Psoas muscle (tissue), 8 donors: Measurements from ENCODE around the gene USP49. TPM values are rescaled to one million over a fixed set of nuclear protein-coding genes. Genes with fewer than 3 reads are reported as not detected.
"Not testable (repeated sequence)": the region's sequence is repeated elsewhere in the genome, so short reads cannot be mapped to it uniquely, and the experiment has no call there.

Experiments
- ATAC-seq, 4 donors: fragments of 200-7000 bp; cut with Tn5 transposase; one replicate each; pipeline ENCODE4 v1.9.1; 2020; ENCODE audit warnings: moderate library complexity in 3 of 4, mild to moderate bottlenecking in 2 of 4
- DNase-seq, 2 donors: peaks; one replicate each; pipeline ENCODE4 v3.0.0-alpha.2; 2020
- H3K27ac ChIP-seq: fragments of 200-600 bp; one replicate; pipeline ENCODE4 v1.8.0; 2022
- H3K27me3 ChIP-seq, 3 donors: fragments of 200-600 bp in 1 of 3; one replicate each; pipeline versions ENCODE4 v1.6.1 to v1.8.0; 2013 to 2022; ENCODE audit warnings: low read length in 2 of 3, mild to moderate bottlenecking in 2 of 3, moderate library complexity in 1 of 3; ENCODE audit not compliant: insufficient read depth in 3 of 3
- H3K36me3 ChIP-seq, 2 donors: fragments of 200-600 bp in 1 of 2; one replicate each; pipeline versions ENCODE4 v1.6.1 to v1.8.0; 2013 to 2022; ENCODE audit warnings: low read depth in 1 of 2, mild to moderate bottlenecking in 1 of 2, moderate library complexity in 1 of 2; ENCODE audit not compliant: insufficient read depth in 1 of 2
- H3K4me1 ChIP-seq: fragments of 200-600 bp; one replicate; pipeline ENCODE4 v1.8.0; 2022
- H3K4me3 ChIP-seq: fragments of 200-600 bp; one replicate; pipeline ENCODE4 v1.8.0; 2022; ENCODE audit warnings: mild to moderate bottlenecking
- H3K9me3 ChIP-seq: fragments of 200-600 bp; one replicate; pipeline ENCODE4 v1.8.0; 2022
- CTCF ChIP-seq: fragments of 200-600 bp; IDR thresholded peaks from one replicate; pipeline ENCODE4 v1.8.0; 2022; ENCODE audit warnings: antibody characterized with exemption
- WGBS, 3 donors: extraction: QIAGEN DNeasy Blood & Tissue Kit; methylation state at CpG; one replicate each; pipeline versions ENCODE4 v1.1.6 to v1.1.7; 2013; 5-methylcytosine and 5-hydroxymethylcytosine counted together
- intact Hi-C, 2 donors: fragments of 100-400 bp; cut with DNase I; formaldehyde crosslinking; loops; one replicate each; pipeline versions ENCODE4 v1.11.0 to v1.14.2; 2022
- polyA plus RNA-seq, 3 donors: library from polyadenylated mRNA; stranded (reverse); fragments of 200-250 nt; gene quantifications; one replicate each; pipeline ENCODE4 v1.2.3, GENCODE V29; 2013
- total RNA-seq, 4 donors: library from RNA; stranded (reverse); fragmentation: NEBNext Ultra II Directional in 2 of 4; extraction: Animal tissue kit (Norgen Biotek cat#: 25700) in 2 of 4; gene quantifications; one replicate each; pipeline versions ENCODE4 v1.2.1 to v1.2.4, GENCODE V29; 2021 to 2023
- donor health status: healthy with polysubstance abuse.
- donor health status: DM: no; HTN: no; CAD: no; lungs with moderate emphysema.
- donor health status: Bipolar disorder and iron deficiency.
- donor health status: healthy.
- donor health status: DM: yes; HTN: yes; CAD: no.
- donor health status: DM: no; HTN: no; CAD: no.
- donor health status: DM: no; HTN: no; CAD: no.
- donor health status: DM: yes; HTN: yes; CAD: no.

USP49 gene
- total and polyA plus RNA-seq, 7 donors = 0.38 to 1.6 (median 0.84) TPM

- ATAC-seq (no peak), DNase-seq (no peak)
- H3K4me1 ChIP-seq = no peaks in the 10 kb centered on the region
- no peaks in the 10 kb centered on the region for H3K27me3 ChIP-seq
- intact Hi-C loops = no loop called here
- H3K27ac ChIP-seq = no peak overlapping the region
- H3K4me3 ChIP-seq = no peak overlapping the region
- 94 to 95% (median 95%) methylated on average over 8 of the region's 8 CpGs for WGBS, 3 donors
- no peak for TF ChIP-seq CTCF
- peaks cover 5 to 48% of the 10 kb centered on the region in 2 donors for H3K36me3 ChIP-seq
- no peaks in the 10 kb centered on the region for H3K9me3 ChIP-seq
Observed at GRCh38 chr6:41769376-41769775, 125.8 kb downstream of the USP49 start.

- Histone ChIP-seq H3K9me3 (no peaks in the 10 kb centered on the region), H3K27ac (no peak overlapping the region), H3K4me1 (no peaks in the 10 kb centered on the region), H3K36me3 (peaks cover 5 to 42% of the 10 kb centered on the region in 2 donors), H3K27me3 (no peaks in the 10 kb centered on the region), H3K4me3 (no peak overlapping the region)
- no peak for DNase-seq
- TF ChIP-seq CTCF = no peak
- intact Hi-C loops = no loop called here
- 71 to 80% (median 78%) methylated on average over 10 of the region's 10 CpGs for WGBS, 3 donors
- no peak for ATAC-seq
Observed at GRCh38 chr6:41768545-41769308, 126.4 kb downstream of the USP49 start.

GRCh38 chr6:41767112-41767833, 127.9 kb downstream of the USP49 start:
- 40 to 41% (median 41%) methylated on average over 12 of the region's 12 CpGs for WGBS, 3 donors
- Histone ChIP-seq H3K27ac (no peak overlapping the region), H3K4me3 (no peak overlapping the region), H3K27me3 (no peaks in the 10 kb centered on the region), H3K36me3 (peaks cover 5 to 29% of the 10 kb centered on the region in 2 donors), H3K4me1 (no peaks in the 10 kb centered on the region), H3K9me3 (no peaks in the 10 kb centered on the region)
- ATAC-seq (peak in 3 of 4 donors; percentile 35 to 43 (median 41)), DNase-seq (no peak)
- no peak for TF ChIP-seq CTCF
- intact Hi-C loops = no loop called here

GRCh38 chr6:41766043-41766664, 129.0 kb downstream of the USP49 start:
- ATAC-seq = peak in 1 of 4 donors; percentile 19
- H3K27me3 ChIP-seq, H3K27ac ChIP-seq, DNase-seq, intact Hi-C loops, H3K4me3 ChIP-seq, H3K9me3 ChIP-seq, H3K4me1 ChIP-seq: not testable (repeated sequence)
- H3K36me3 ChIP-seq = peaks cover 3 to 18% of the 10 kb centered on the region in 2 donors
- 84 to 88% (median 87%) methylated on average over 4 of the region's 4 CpGs for WGBS, 3 donors

- H3K27me3 ChIP-seq = no peaks in the 10 kb centered on the region
- ATAC-seq (no peak), DNase-seq (no peak)
- no peaks in the 10 kb centered on the region for H3K4me1 ChIP-seq
- WGBS, 3 donors = 32 to 40% (median 39%) methylated on average over 2 of the region's 2 CpGs
- no peaks in the 10 kb centered on the region for H3K36me3 ChIP-seq
- intact Hi-C loops = no loop called here
- no peaks in the 10 kb centered on the region for H3K9me3 ChIP-seq
- no peak overlapping the region for H3K27ac ChIP-seq
- no peak for TF ChIP-seq CTCF
- H3K4me3 ChIP-seq = no peak overlapping the region
Observed at GRCh38 chr6:41763470-41763869, 131.7 kb downstream of the USP49 start.
